ENCODE data around the gene TSKS. TPM values are rescaled to one million over a fixed set of nuclear protein-coding genes. Genes with fewer than 3 reads are reported as not detected.

Gene TSKS
- total RNA-seq, 2 experiments from 2014 or later, result 0.50 to 0.81 TPM

DNA sequence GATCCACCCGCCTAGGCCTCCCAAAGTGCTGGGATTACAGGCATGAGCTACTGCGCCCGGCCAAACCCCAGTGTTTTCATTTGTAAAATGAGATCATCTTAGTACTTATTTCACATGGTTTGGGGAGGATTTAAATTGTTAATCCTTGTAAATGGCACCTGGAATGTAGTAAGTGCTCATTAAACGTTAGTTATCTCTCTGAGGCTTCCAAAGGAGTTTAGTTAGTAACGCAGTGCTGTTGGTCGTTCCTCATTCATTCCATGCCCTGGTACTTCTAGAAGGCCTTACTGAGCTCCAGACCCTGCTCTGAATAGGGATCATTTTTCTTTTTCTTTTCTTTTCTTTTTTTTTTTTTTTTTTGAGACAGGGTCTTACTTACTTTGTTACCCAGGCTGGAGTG lies 67.0 kb downstream of the TSKS start:
- intact Hi-C loops (cut with micrococcal nuclease), result no loop called here
- TF ChIP-seq, protein P1, sequence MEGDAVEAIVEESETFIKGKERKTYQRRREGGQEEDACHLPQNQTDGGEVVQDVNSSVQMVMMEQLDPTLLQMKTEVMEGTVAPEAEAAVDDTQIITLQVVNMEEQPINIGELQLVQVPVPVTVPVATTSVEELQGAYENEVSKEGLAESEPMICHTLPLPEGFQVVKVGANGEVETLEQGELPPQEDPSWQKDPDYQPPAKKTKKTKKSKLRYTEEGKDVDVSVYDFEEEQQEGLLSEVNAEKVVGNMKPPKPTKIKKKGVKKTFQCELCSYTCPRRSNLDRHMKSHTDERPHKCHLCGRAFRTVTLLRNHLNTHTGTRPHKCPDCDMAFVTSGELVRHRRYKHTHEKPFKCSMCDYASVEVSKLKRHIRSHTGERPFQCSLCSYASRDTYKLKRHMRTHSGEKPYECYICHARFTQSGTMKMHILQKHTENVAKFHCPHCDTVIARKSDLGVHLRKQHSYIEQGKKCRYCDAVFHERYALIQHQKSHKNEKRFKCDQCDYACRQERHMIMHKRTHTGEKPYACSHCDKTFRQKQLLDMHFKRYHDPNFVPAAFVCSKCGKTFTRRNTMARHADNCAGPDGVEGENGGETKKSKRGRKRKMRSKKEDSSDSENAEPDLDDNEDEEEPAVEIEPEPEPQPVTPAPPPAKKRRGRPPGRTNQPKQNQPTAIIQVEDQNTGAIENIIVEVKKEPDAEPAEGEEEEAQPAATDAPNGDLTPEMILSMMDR (IDR thresholded peaks at IDR 0.05), result no peak
- CTCF ChIA-PET, result interaction anchor here (1.2 kb wide), 1 partner anchor 15 kb away, joined by 6 read pairs; no protein-coding TSS in a partner anchor
- Mint-ChIP-seq H3K27me3 (peaks cover 6% of the 10 kb centered on the region), H3K4me1 (ENCODE audit: low read depth) (peaks cover 6% of the 10 kb centered on the region), H3K36me3 (ENCODE audit: low read depth) (no peaks in the 10 kb centered on the region), H3K27ac (no peak overlapping the region), H3K4me3 (no peak overlapping the region), H3K9me3 (no peaks in the 10 kb centered on the region)
- no peak for ATAC-seq
- no peak for DNase-seq
- POLR2A ChIA-PET, result interaction anchor here (1.1 kb wide), 1 partner anchor 8 kb away, joined by 3 read pairs; no protein-coding TSS in a partner anchor

DNA sequence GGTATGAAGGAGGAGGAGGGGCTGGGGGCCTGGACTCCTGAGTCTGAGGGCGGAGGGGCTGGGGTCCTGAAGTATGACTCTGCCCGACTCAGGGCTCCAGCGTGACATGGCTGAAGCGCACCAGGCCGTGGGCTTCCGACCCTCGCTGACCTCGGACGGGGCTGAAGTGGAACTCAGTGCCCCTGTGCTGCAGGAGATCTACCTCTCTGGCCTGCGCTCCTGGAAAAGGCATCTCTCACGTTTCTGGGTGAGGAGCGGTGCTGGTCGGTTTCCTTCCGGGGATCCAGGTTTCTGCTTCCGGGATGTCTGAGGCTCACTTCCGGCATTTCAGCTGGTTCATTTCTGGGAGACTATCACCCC lies 71.0 kb downstream of the TSKS start:
- no peak for ATAC-seq
- CTCF ChIA-PET, result interaction anchor here (4.6 kb wide), 1 partner anchor 11 kb away, joined by 19 read pairs; no protein-coding TSS in a partner anchor
- no peaks in the 10 kb centered on the region for H3K9me3 Mint-ChIP-seq

DNA sequence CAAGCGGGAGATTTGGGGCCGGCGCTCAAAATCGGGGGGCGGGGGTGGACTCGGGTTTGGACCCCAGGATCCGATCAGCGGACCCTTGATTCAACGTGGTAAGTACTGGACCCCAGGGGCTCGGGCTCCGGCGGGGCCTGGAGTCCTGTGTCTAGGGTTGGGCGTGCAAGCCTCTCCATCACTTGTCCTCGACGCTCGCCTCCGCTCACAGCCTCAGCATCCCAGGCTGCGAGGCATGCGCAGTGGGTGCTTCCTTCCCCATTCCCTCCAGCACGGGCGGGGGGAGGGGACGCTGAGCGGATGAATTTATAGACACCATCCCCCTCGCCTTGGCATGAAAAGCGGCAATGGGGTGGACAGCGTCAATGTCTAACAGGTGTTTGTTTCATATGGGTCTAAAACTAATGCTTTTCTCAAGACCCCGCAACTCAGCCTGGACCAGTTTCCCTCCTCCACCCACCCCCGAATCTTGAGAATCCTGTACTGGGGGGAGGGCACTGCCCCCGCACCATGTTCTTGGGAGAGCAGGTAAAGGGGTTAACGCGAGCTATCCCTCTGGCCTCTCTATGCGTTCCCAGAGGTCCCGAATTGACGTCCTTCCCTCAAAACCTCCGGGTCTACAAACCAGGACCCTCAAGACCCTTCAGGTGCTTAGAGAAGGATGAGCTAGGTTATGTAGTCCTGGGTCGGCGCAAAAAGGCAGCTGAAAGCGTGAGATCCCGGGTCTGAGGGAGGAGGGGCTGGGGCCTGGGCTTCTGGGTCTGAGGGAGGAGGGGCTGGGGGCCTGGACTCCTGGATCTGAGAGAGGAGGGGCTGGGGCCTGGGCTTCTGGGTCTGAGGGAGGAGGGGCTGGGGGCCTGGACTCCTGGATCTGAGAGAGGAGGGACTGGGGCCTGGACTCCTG lies 71.6 kb downstream of the TSKS start:
- Mint-ChIP-seq H3K4me1 (ENCODE audit: low read depth) (peaks cover 26% of the 10 kb centered on the region), H3K9me3 (no peaks in the 10 kb centered on the region), H3K36me3 (ENCODE audit: low read depth) (peaks cover 24% of the 10 kb centered on the region), H3K27me3 (peaks cover 14% of the 10 kb centered on the region), H3K27ac (no peak overlapping the region), H3K4me3 (peak overlapping the region; percentile 60)
- ATAC-seq (peak; percentile 19), DNase-seq (peak; percentile 44)
- POLR2A ChIA-PET, result interaction anchor here (0.9 to 4.0 kb wide), 4 partner anchors 10 to 103 kb away, joined by 3 to 23 read pairs (median 4); partner anchors contain the start of gene PRMT1
- CTCF ChIA-PET, result interaction anchor here (4.6 kb wide), 1 partner anchor 10 kb away, joined by 19 read pairs; no protein-coding TSS in a partner anchor
- intact Hi-C loops (cut with micrococcal nuclease), result no loop called here
- TF ChIP-seq, protein P1 (IDR thresholded peaks at IDR 0.05), result no peak

More for the DNA sequence above, 71.0 kb downstream of the TSKS start:
- Mint-ChIP-seq H3K4me3 (no peak overlapping the region), H3K36me3 (ENCODE audit: low read depth) (peaks cover 22% of the 10 kb centered on the region), H3K4me1 (ENCODE audit: low read depth) (peaks cover 26% of the 10 kb centered on the region), H3K27me3 (peaks cover 14% of the 10 kb centered on the region), H3K27ac (no peak overlapping the region)
- POLR2A ChIA-PET, result interaction anchor here (0.9 to 1.6 kb wide), 2 partner anchors 11 to 26 kb away, joined by 3 to 5 read pairs; no protein-coding TSS in a partner anchor
- intact Hi-C loops (cut with micrococcal nuclease), result no loop called here
- DNase-seq, result no peak
- TF ChIP-seq, protein P1 (IDR thresholded peaks at IDR 0.05), result no peak

DNA sequence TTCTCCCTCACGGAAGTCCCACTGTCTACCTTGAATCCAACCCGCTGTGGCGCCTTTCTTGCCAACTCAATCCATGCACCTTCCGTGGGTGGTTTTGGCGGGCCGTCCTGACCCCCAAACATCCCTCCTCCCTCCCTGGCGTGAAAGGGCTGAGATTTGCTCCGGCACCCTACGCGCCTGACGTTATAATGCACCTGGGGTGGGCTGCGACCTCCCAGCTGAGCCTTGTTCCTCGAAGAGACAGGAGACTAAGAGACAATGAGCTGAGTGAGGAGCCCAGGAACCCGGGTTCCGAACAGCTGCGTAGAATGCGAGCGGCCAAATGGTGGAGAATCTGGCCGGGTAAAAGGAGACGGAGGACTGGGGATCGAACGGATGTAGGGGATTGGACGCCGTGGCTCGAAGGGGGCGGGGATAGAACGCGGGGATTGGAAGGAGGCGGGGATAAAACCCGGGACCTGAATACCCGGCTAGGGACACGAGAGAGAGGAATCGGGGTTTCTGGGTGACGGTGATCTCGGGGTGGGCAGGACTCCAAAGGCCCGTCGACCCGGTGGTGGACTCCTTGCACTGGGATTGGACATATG lies 72.4 kb downstream of the TSKS start, which contains the start of gene CPT1C:
Gene CPT1C (plus strand): TSS at position 461 of the 587 bp plus-strand sequence. CDS start 1,137 bp downstream, outside the sequence.
- CTCF ChIA-PET, result interaction anchor here (1.6 to 4.6 kb wide), 2 partner anchors 10 to 12 kb away, joined by 5 to 19 read pairs; no protein-coding TSS in a partner anchor
- DNase-seq (peak; percentile 60), ATAC-seq (peak; percentile 63)
- TF ChIP-seq, protein P1 (IDR thresholded peaks at IDR 0.05), result no peak
- H3K36me3 Mint-ChIP-seq (ENCODE audit: low read depth), result peaks cover 26% of the 10 kb centered on the region
- peak within 1 kb of the TSS; percentile 60 for H3K4me3 Mint-ChIP-seq
- POLR2A ChIA-PET, result interaction anchor here (0.7 to 4.0 kb wide), 5 partner anchors 12 to 104 kb away, joined by 3 to 23 read pairs (median 4); partner anchors contain the start of gene PRMT1
- intact Hi-C loops (cut with micrococcal nuclease), result no loop called here
- H3K27me3 Mint-ChIP-seq, result peaks cover 14% of the 10 kb centered on the region
- no peaks in the 10 kb centered on the region for H3K9me3 Mint-ChIP-seq
- peaks cover 26% of the 10 kb centered on the region for H3K4me1 Mint-ChIP-seq (ENCODE audit: low read depth)
- H3K27ac Mint-ChIP-seq, result no peak within 1 kb of the TSS

Data from activated CD8-positive, alpha-beta T cell treated with anti-CD3 and anti-CD28 coated beads for 36 hours (primary cell).